Coronary artery (tissue), 2 donors: ENCODE results near the gene GIMAP4.
A peak's percentile ranks its signal among the peaks of the same experiment; 100 is the strongest.
"Not testable (repeated sequence)": the region's sequence is repeated elsewhere in the genome, so short reads cannot be mapped to it uniquely, and the experiment has no call there.

ENCODE experiments used
- DNase-seq: peaks from one replicate; pipeline ENCODE4 v3.0.0-alpha.2; 2017; ENCODE audit warnings: low spot score
- H3K27ac ChIP-seq, 2 donors: fragments of 200-600 bp; sonication (generic); one replicate each; pipeline ENCODE4 v1.5.1; 2016 to 2019
- H3K4me3 ChIP-seq: fragments of 200-600 bp; sonication (generic); 2 replicates; pipeline ENCODE4 v1.5.1; 2016; ENCODE audit warnings: mild to moderate bottlenecking, moderate library complexity
- TF ChIP-seq, protein P1 (sequence below): fragments of 200-600 bp; sonication (generic); IDR thresholded peaks from one replicate; pipeline ENCODE4 v1.5.1; 2019; ENCODE audit warnings: antibody characterized with exemption

GIMAP4 gene

GRCh38 chr7:150610233-150610632 is 43.0 kb downstream of the GIMAP4 start:
- Histone ChIP-seq H3K27ac (peak overlapping the region in 1 of 2 donors; percentile 28), H3K4me3 (no peak overlapping the region)
- DNase-seq, result no peak
- TF ChIP-seq, protein P1, sequence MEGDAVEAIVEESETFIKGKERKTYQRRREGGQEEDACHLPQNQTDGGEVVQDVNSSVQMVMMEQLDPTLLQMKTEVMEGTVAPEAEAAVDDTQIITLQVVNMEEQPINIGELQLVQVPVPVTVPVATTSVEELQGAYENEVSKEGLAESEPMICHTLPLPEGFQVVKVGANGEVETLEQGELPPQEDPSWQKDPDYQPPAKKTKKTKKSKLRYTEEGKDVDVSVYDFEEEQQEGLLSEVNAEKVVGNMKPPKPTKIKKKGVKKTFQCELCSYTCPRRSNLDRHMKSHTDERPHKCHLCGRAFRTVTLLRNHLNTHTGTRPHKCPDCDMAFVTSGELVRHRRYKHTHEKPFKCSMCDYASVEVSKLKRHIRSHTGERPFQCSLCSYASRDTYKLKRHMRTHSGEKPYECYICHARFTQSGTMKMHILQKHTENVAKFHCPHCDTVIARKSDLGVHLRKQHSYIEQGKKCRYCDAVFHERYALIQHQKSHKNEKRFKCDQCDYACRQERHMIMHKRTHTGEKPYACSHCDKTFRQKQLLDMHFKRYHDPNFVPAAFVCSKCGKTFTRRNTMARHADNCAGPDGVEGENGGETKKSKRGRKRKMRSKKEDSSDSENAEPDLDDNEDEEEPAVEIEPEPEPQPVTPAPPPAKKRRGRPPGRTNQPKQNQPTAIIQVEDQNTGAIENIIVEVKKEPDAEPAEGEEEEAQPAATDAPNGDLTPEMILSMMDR, result no peak

GRCh38 chr7:150612925-150613324 is 45.7 kb downstream of the GIMAP4 start:
- Histone ChIP-seq H3K4me3 (no peak overlapping the region), H3K27ac (no peak overlapping the region)
- DNase-seq, result no peak
- TF ChIP-seq, protein P1, result no peak

- DNase-seq, result no peak
- Histone ChIP-seq H3K4me3 (no peak overlapping the region), H3K27ac (no peak overlapping the region)
- TF ChIP-seq, protein P1, result no peak
Measured at GRCh38 chr7:150613880-150614279, 46.7 kb downstream of the GIMAP4 start.

DNA sequence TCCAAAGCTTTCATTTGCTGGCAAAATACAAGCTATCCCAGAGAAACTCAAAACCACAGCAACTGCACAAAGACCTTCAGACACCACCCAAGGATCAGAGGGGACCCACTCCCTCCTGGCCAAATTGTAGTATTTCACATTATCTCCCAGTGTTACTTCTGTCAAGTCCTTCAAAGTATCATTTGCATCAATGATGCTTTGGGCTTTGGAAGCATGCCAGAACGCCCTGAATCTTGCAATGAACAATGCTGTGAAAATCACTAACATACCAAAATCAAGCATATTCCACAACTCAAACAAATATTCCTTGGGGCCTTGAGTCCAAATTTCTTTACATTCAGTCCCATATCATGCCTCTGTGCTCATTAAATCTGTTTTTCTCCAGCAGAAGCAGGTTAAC is 47.2 kb downstream of the GIMAP4 start:
- not testable (repeated sequence) for H3K27ac ChIP-seq, H3K4me3 ChIP-seq, DNase-seq

DNA sequence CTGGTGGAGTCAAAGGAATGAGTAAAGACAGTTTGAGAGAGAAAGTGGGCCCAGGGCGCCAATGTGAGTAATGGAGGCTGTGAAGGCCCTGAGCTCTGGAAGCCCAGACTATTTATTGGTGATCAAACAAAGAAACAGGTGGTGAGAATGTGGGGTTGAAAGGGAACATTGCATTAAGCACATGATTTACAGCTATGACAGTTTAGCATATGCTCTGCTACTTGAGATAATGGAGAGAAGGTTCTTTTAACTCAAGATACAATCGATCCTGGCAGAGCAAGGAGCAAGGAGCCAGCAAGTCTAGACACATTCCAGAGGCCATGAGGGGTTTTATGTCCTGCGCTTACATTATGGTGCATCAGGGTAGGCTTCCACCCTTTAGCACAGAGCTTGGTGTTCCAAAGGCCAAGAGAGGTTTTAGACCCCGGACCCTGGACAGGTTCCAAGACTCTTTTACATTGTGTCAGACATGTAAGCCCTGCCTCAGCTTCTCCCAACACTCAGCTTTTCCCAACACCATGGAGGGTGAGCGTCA is 48.1 kb downstream of the GIMAP4 start:
- not testable (repeated sequence) for H3K27ac ChIP-seq, H3K4me3 ChIP-seq, DNase-seq

DNA sequence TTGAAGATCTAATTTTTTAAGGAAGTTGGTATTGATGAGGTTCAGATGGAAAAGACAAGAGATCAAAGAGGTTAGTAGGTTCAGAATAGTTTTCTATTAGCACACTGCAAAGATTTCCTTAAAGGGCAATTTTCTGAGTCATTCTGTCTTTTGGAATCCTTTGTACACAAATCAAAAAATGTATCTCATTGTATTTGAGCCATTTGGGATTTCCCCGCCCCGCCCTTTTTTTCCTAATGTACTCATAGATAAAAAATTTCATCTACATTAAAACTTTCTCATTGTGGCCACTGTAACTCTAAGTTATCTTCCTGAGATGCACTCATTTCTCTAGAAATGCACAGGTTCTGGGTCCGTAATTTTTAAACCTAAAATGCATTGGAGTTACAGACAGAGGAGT is 52.9 kb downstream of the GIMAP4 start:
- H3K27ac ChIP-seq, result no peak overlapping the region
- no peak for DNase-seq
- TF ChIP-seq, protein P1, result no peak
- no peak overlapping the region for H3K4me3 ChIP-seq

GRCh38 chr7:150620617-150621371 is 53.6 kb downstream of the GIMAP4 start:
- Histone ChIP-seq H3K27ac (no peak overlapping the region), H3K4me3 (no peak overlapping the region)
- DNase-seq, result no peak
- TF ChIP-seq, protein P1, result no peak

GRCh38 chr7:150621376-150621775 is 54.2 kb downstream of the GIMAP4 start:
- Histone ChIP-seq H3K27ac (no peak overlapping the region), H3K4me3 (no peak overlapping the region)
- TF ChIP-seq, protein P1, result no peak
- no peak for DNase-seq
